Activated CD8-positive, alpha-beta T cell treated with anti-CD3 and anti-CD28 coated beads for 36 hours (primary cell): ENCODE data around the gene PRDM2. TPM values are rescaled to one million over a fixed set of nuclear protein-coding genes. Genes with fewer than 3 reads are reported as not detected.

Source experiments
- ATAC-seq: fragments of 200-7000 bp; cut with Tn5 transposase; one replicate; pipeline ENCODE4 v1.10.0; 2021; ENCODE audit warnings: mild to moderate bottlenecking, moderate library complexity
- CTCF ChIA-PET: fragments of 350-600 bp; sonication (Branson Sonifier 250); formaldehyde crosslinking; loops from one replicate; lab custom pipeline; 2021; ENCODE audit warnings: antibody characterized with exemption; lab: Charles Lee
- POLR2A ChIA-PET: fragments of 350-600 bp; sonication (Branson Sonifier 250); formaldehyde crosslinking; loops from one replicate; lab custom pipeline; 2021; ENCODE audit warnings: antibody characterized with exemption; lab: Charles Lee
- DNase-seq: peaks from one replicate; pipeline ENCODE4 v3.0.0-alpha.2; 2020
- H3K27ac Mint-ChIP-seq: one replicate; pipeline ENCODE4 v1.8.0; 2021; ENCODE audit warnings: mild to moderate bottlenecking, mixed read lengths
- H3K27me3 Mint-ChIP-seq: one replicate; pipeline ENCODE4 v1.8.0; 2021; ENCODE audit warnings: mixed read lengths
- H3K36me3 Mint-ChIP-seq: one replicate; pipeline ENCODE4 v1.8.0; 2021; ENCODE audit warnings: low read depth, mixed read lengths
- H3K4me1 Mint-ChIP-seq: one replicate; pipeline ENCODE4 v1.8.0; 2021; ENCODE audit warnings: low read depth, mixed read lengths
- H3K4me3 Mint-ChIP-seq: one replicate; pipeline ENCODE4 v1.8.0; 2021; ENCODE audit warnings: mild to moderate bottlenecking, moderate library complexity, mixed read lengths
- H3K9me3 Mint-ChIP-seq: one replicate; pipeline ENCODE4 v1.8.0; 2021; ENCODE audit warnings: mixed read lengths
- intact Hi-C: fragments of 100-400 bp; cut with micrococcal nuclease; formaldehyde crosslinking; loops from one replicate; pipeline ENCODE4 v1.10.0; 2022
- total RNA-seq, 2 experiments: library from RNA; stranded (reverse); gene quantifications; one replicate each; pipeline ENCODE4 v1.2.3, GENCODE V29; 2021
- TF ChIP-seq, protein P1 (sequence below): fragments of 200-600 bp; IDR thresholded peaks from one replicate; pipeline ENCODE4 v1.8.0; 2022; ENCODE audit warnings: antibody characterized with exemption, mild to moderate bottlenecking

The PRDM2 gene
- total RNA-seq, 2 experiments from 2014 or later, result 41.2 to 43.6 TPM

DNA sequence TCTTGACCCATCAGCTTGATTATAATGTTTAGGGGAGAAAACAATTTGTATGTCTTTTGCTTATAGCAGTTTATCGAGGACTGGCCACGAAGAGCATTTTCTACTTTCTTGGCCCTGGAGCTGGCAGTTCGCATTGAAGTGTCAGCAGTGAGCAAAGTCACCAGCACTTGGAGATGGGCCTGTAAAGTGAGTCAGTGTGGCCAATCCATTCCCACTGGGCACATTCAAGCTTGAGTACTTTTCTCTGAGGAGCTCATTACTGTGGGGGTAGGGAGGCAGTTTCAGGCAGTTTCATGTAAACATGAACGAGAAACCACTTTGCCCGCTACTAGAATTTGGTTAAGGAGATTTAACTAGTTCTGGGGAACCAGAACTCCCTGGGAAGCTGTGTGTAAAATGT lies 164.8 kb downstream of the PRDM2 start:
- CTCF ChIA-PET, result interaction anchor here (1.1 kb wide), 1 partner anchor 36 kb away, joined by 3 read pairs; no protein-coding TSS in a partner anchor
- H3K4me1 Mint-ChIP-seq, result no peaks in the 10 kb centered on the region

DNA sequence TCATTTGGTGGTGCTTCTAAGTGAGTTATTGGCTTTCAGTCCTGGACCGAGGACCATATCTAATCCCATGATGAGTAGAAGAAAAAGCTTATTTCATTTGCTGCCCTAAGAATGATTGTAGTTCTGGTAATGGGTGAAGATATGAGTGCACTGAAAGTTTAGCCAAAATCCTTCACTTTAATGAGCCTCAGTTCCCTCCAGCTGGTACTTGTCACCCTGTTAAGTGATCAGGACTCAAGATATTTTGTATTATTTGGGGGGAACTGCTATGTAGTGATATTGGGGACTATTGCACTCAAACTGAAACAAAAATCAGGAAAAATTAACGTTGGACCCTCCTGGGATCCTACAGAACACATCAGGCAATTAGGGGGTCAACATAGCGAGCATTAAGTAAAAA lies 165.9 kb downstream of the PRDM2 start:
- DNase-seq, result no peak
- H3K4me1 Mint-ChIP-seq, result no peaks in the 10 kb centered on the region
- POLR2A ChIA-PET, result no interaction called here
- H3K4me3 Mint-ChIP-seq, result no peak overlapping the region
- H3K27me3 Mint-ChIP-seq, result peaks cover 7% of the 10 kb centered on the region
- ATAC-seq, result no peak
- no peaks in the 10 kb centered on the region for H3K9me3 Mint-ChIP-seq
- no peak overlapping the region for H3K27ac Mint-ChIP-seq
- H3K36me3 Mint-ChIP-seq, result no peaks in the 10 kb centered on the region
- CTCF ChIA-PET, result interaction anchor here (1.0 kb wide), 1 partner anchor 37 kb away, joined by 3 read pairs; no protein-coding TSS in a partner anchor
- TF ChIP-seq, protein P1, sequence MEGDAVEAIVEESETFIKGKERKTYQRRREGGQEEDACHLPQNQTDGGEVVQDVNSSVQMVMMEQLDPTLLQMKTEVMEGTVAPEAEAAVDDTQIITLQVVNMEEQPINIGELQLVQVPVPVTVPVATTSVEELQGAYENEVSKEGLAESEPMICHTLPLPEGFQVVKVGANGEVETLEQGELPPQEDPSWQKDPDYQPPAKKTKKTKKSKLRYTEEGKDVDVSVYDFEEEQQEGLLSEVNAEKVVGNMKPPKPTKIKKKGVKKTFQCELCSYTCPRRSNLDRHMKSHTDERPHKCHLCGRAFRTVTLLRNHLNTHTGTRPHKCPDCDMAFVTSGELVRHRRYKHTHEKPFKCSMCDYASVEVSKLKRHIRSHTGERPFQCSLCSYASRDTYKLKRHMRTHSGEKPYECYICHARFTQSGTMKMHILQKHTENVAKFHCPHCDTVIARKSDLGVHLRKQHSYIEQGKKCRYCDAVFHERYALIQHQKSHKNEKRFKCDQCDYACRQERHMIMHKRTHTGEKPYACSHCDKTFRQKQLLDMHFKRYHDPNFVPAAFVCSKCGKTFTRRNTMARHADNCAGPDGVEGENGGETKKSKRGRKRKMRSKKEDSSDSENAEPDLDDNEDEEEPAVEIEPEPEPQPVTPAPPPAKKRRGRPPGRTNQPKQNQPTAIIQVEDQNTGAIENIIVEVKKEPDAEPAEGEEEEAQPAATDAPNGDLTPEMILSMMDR, result no peak
- intact Hi-C loops, result no loop called here

More for the DNA sequence above, 164.8 kb downstream of the PRDM2 start:
- TF ChIP-seq, protein P1, result no peak
- ATAC-seq (no peak), DNase-seq (no peak)
- no peaks in the 10 kb centered on the region for H3K36me3 Mint-ChIP-seq
- H3K4me3 Mint-ChIP-seq, result no peak overlapping the region
- no peak overlapping the region for H3K27ac Mint-ChIP-seq
- no peaks in the 10 kb centered on the region for H3K9me3 Mint-ChIP-seq
- POLR2A ChIA-PET, result no interaction called here
- intact Hi-C loops, result no loop called here
- H3K27me3 Mint-ChIP-seq, result no peaks in the 10 kb centered on the region

DNA sequence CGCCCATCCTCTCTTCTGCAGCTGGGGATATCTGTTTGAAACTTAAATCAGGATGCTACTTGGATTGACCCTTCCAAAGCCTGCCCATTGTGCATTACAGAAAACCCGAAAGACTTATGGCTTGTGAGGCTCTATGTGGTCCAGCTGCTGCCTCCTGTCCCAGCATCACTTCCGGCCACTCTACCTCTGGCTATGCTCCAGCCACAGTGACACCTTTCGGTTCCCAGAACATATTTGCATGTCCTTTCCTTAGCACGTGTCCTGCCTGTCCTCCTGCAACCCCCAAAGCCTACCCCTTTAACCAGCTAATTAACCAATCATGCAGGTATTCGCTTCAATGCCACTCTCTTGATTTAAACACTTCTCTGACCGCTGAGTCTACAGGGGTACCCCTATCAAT lies 167.6 kb downstream of the PRDM2 start:
- DNase-seq (no peak), ATAC-seq (no peak)
- Mint-ChIP-seq H3K9me3 (no peaks in the 10 kb centered on the region), H3K27ac (no peak overlapping the region), H3K4me3 (no peak overlapping the region), H3K4me1 (no peaks in the 10 kb centered on the region), H3K27me3 (peaks cover 13% of the 10 kb centered on the region), H3K36me3 (no peaks in the 10 kb centered on the region)
- ChIA-PET POLR2A (no interaction called here), CTCF (no interaction called here)
- intact Hi-C loops, result no loop called here
- TF ChIP-seq, protein P1, result no peak

DNA sequence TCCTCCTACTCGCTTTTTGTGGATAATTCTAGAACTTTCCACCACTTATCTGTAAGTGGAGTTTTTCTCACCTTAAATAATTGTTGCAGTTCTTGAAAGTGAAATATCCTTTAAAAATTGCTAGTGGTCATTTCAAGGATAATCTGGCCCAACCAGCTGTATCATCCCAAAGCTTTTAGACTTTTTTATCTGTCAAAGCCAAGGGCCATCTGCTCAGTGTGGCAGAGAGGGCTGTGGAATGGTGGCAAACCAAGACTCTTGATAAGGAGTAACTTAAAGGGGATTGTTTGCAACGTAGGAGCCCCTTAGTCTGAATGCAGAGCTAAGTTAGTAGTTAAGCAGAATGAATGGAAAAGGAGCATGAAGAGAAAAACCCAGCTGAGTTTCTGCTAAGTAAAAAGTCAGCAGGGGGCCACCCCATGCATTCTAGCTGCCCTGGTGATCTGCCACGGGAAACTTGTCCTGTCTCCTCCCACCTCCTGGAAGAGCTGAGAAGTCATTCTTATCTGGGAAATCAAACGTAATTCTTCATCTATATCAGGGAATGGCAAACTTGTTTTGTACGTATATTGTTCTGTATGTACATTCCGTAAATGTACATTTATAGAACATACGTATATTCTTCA lies 169.3 kb downstream of the PRDM2 start:
- Mint-ChIP-seq H3K27ac (no peak overlapping the region), H3K36me3 (no peaks in the 10 kb centered on the region), H3K4me1 (no peaks in the 10 kb centered on the region), H3K4me3 (no peak overlapping the region), H3K9me3 (no peaks in the 10 kb centered on the region), H3K27me3 (peaks cover 15% of the 10 kb centered on the region)
- ATAC-seq, result no peak
- ChIA-PET CTCF (no interaction called here), POLR2A (no interaction called here)
- intact Hi-C loops, result no loop called here
- TF ChIP-seq, protein P1, result no peak
- DNase-seq, result no peak

DNA sequence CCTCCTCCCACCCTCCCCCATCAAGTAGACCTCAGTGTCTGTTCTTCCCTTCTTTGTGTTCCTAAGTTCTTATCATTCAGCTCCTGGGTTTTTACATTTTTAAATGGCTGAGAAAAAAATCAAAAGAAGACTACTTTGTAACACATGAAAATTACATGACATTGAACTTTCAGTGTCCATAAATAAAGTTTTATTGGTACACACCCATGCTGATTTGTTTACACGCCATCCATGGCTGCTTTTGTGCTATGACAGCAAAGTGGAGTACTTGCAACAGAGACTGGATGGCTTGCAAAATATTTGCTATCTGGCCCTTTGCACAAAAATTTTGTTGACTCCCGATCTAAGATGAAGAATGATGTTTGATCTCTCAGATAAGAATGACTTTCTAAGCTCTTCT lies 171.4 kb downstream of the PRDM2 start:
- intact Hi-C loops, result no loop called here
- no peak for ATAC-seq
- DNase-seq, result no peak
- POLR2A ChIA-PET, result no interaction called here
- Mint-ChIP-seq H3K4me3 (no peak overlapping the region), H3K36me3 (no peaks in the 10 kb centered on the region), H3K27me3 (peaks cover 15% of the 10 kb centered on the region), H3K9me3 (no peaks in the 10 kb centered on the region), H3K4me1 (no peaks in the 10 kb centered on the region), H3K27ac (no peak overlapping the region)
- CTCF ChIA-PET, result interaction anchor here (1.1 kb wide), 1 partner anchor 60 kb away, joined by 3 read pairs; no protein-coding TSS in a partner anchor
- TF ChIP-seq, protein P1, result no peak
